G401 (cell line): ENCODE data around the gene OGFOD2. TPM values are rescaled to one million over a fixed set of nuclear protein-coding genes. Genes with fewer than 3 reads are reported as not detected.

Experiments
- DNase-seq: peaks from one replicate; pipeline ENCODE4 v3.0.0-alpha.2; 2015; ENCODE audit warnings: low spot score
- in situ Hi-C: cut with HindIII; loops from 2 replicates; pipeline ENCODE4 v1.10.0; 2016; ENCODE audit warnings: low sequenced_read_pairs, mixed read lengths
- total RNA-seq: library from RNA; depleted of rRNA; stranded (reverse); fragments of >200 nt; shearing (Covaris generic); gene quantifications from 2 replicates; pipeline ENCODE4 v1.2.3, GENCODE V29; 2014; rRNA removed

Gene OGFOD2
- total RNA-seq, 1 experiment from 2014 or later = 23.6 TPM

DNA sequence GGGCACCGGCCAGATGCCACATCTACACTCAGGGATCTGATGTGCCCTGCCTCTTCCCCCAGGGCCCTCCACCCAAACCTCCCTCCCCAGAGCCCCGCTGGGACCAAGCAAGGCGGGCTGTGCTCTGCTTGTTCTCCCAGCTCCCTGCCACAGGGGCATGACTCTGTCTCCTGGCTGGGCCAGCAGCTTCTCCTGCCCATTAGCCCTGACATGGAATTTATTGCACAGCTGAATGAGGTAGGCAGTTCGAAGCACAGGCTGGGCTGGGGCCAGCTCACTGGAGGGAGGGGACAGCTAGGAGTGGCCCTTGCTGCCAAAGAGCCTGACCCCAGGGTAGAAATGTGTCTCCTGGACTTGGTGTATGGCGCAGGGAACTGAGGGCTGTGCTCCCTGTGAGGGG lies 47.8 kb downstream of the OGFOD2 start:
- in situ Hi-C loops = no loop called here

DNA sequence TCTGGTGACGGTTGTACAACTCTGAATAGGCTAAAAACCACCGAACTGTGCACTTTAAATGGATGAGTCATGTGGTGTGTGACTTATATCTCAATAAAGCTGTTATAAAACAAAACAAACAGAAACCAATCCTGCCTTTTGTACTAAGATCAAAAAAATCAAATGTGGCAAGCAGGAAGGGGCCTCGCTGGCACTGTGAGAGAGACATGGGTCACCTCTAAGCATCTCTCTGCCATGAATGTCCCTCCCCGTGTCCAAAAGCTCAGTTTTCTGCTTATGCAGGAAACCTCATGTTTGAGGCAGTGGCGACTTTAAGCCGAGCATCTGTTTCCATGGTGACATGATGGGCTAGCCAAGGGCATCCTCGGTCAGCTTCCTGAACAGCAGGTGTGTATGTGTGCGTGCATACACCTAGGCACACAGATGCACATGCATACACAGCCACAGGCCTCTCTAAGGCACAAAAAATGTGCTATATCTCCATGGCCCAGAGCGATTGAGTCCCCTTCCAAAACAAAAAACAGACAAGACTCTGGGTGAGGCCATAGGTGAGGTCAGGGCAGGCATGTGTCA lies 49.9 kb downstream of the OGFOD2 start:
- in situ Hi-C loops = no loop called here
- peak; percentile 69 for DNase-seq

More for the DNA sequence above, 47.8 kb downstream of the OGFOD2 start:
- no peak for DNase-seq

DNA sequence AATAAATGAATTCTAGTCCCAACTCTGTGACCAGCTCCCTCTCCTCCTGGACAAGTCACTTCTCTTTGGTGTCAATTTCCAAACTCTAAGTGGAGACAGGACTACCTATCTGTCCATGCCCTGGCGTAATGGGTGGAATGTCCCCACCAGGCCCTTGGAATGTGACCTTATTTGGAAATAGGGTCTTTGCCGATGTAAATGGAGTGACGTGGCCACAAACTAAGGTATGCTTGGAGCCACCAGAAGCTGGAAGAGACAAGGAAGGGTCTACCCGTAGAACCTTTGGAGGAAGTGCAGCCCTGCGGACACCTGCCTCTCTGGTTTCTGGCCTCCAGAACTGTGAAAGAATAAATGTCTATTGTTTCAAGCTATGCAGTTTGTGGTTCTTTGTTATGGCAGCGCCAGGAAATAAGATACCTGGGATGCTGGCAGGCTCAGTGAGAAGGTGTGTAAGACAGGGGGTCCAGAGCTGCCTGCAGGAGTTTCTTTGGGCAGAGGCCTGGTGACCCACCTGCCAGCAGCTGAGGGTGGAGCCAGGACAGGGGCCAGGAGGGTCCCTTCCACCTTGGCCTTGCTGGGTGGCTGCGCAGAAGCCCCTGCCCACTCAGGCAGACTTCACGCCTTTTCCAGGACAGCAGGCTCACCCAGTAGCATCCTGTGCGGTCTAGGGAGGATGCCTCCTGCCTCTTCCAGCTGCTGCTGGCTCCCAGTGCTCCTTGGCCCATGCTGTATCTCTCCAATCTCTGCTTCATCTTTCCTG lies 51.2 kb downstream of the OGFOD2 start:
- in situ Hi-C loops = no loop called here

DNA sequence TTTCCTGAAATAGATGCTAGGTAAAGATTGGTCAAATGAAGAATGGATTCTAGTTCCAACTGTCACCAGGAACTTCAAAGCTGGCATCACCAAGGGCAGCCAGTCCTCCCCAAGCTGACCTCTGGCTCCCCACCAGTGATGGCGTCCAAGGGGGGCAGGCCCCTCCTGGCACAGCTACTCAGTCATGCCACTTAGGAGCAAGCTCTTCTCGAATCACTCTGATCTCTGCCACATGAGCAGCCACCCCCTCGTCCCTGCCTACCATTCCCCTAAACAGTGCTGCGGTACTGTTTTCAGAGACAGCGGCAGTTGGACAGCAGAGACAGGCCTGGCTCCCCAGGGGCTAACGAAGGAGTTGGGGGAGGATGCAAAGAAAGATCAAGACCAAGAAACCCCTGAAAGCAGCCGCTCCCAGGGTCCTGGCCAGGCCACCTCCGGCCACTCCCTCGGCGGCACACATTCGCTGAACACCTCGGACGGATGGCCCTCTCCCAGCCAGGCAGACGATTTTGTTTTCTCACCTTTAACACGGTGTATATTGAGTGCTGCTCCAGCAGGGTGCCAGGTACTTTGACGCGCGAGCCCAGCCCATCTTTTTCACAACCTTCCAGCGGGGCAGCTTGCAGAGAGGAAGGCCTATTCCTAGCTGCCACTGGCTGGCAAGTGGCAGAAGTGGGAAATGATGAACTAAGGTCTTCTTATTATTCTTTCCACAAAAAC lies 52.8 kb downstream of the OGFOD2 start:
- no peak for DNase-seq
- in situ Hi-C loops = no loop called here

More for the DNA sequence above, 51.2 kb downstream of the OGFOD2 start:
- no peak for DNase-seq

DNA sequence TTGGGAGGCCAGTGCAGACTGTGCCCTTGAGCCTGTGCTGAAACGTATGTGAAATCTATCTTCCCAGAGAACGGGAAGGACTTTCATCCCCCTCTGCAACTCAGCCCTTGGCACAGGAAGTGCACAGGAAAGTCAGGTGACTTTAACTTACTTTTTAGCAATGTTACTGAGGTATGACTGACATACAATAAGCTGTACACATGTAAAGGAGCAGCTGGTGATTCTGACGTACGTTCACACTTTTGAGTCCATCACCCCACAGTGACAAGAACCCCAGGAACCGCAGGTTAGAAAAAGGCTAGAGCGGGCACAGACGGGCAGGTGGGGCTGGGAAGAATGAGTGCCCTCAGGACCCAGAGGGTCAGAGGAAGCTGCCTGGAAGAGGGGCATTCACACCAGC lies 53.4 kb downstream of the OGFOD2 start:
- in situ Hi-C loops = no loop called here
- DNase-seq = no peak

DNA sequence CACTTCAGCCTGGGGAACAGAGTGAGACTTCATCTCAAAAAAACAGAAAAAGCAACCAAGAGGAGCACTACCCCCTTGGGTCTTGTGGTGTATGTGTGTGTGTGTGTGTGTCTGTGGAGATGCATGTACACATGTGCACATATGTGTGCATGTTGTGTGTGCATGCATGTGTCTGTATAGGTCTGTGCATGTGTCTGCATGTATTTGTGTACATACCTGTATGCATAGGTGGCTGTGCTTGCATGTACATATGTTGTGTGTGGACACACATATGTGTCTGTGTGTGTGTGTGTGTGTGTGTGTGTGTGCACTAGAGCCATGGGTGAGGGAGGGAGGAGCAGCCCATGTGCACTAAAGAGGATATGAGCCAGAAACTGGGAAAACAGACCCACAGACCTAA lies 54.5 kb downstream of the OGFOD2 start:
- DNase-seq = no peak
- in situ Hi-C loops = no loop called here

Other genes with a start within 250 kb of the OGFOD2 start
- gene HCAR1, start 244.4 kb upstream of the OGFOD2 start, total RNA-seq = not detected in 2 replicates
- 21.9 and 23.4 TPM in 2 replicates for gene DENR, start 222.4 kb upstream of the OGFOD2 start, total RNA-seq
- gene CCDC62, start 200.7 kb upstream of the OGFOD2 start, total RNA-seq = 0.49 and 0.54 TPM in 2 replicates
- gene HIP1R, start 139.8 kb upstream of the OGFOD2 start, total RNA-seq = 14.0 and 19.3 TPM in 2 replicates
- 38.3 and 53.4 TPM in 2 replicates for gene VPS37B, start 79.1 kb upstream of the OGFOD2 start, total RNA-seq
- 3.8 and 7.4 TPM in 2 replicates for gene ABCB9, start 8.8 kb upstream of the OGFOD2 start, total RNA-seq
- gene ARL6IP4, start 5.4 kb downstream of the OGFOD2 start, total RNA-seq = 315 and 347 TPM in 2 replicates
- gene PITPNM2, start 175.8 kb downstream of the OGFOD2 start, total RNA-seq = 0.06 and 1.9 TPM in 2 replicates